Inflammatory macrophage treated with lipopolysaccharide for 4 hours (primary cell): ENCODE measurements around the gene PRKAR2A.
"Not testable (repeated sequence)": the region's sequence is repeated elsewhere in the genome, so short reads cannot be mapped to it uniquely, and the experiment has no call there.

Experiments used
- DNase-seq: peaks from one replicate; pipeline ENCODE4 v3.0.0-alpha.2; 2020

Gene PRKAR2A

GRCh38 chr3:48725185-48725855 is 122.4 kb downstream of the PRKAR2A start:
- DNase-seq, result not testable (repeated sequence)

- DNase-seq, result no peak
These were observed 123.9 kb downstream of the PRKAR2A start for GRCh38 chr3:48723725-48724124.

GRCh38 chr3:48723293-48723692 is 124.4 kb downstream of the PRKAR2A start:
- DNase-seq, result not testable (repeated sequence)

- peak; percentile 99 for DNase-seq
These were observed 130.5 kb downstream of the PRKAR2A start, which contains the start of gene IP6K2 for GRCh38 chr3:48716982-48717746. Gene IP6K2 (minus strand): TSS chr3:48717221. CDS start chr3:48695291, 21,930 bp downstream.

- no peak for DNase-seq
These were observed 131.1 kb downstream of the PRKAR2A start for GRCh38 chr3:48716508-48716981.

- no peak for DNase-seq
These were observed 132.4 kb downstream of the PRKAR2A start for GRCh38 chr3:48715174-48715800.

- DNase-seq, result no peak
These were observed 135.9 kb downstream of the PRKAR2A start for GRCh38 chr3:48711727-48712126.

- DNase-seq, result no peak
These were observed 138.6 kb downstream of the PRKAR2A start for GRCh38 chr3:48709051-48709461.

GRCh38 chr3:48708481-48708889 is 139.2 kb downstream of the PRKAR2A start:
- peak; percentile 35 for DNase-seq

GRCh38 chr3:48707157-48707556 is 140.5 kb downstream of the PRKAR2A start:
- DNase-seq, result no peak

- DNase-seq, result no peak
These were observed 145.3 kb downstream of the PRKAR2A start for GRCh38 chr3:48702320-48702920.

GRCh38 chr3:48700731-48701405 is 146.8 kb downstream of the PRKAR2A start:
- no peak for DNase-seq

GRCh38 chr3:48698891-48699290 is 148.8 kb downstream of the PRKAR2A start:
- DNase-seq, result no peak

- no peak for DNase-seq
These were observed 149.7 kb downstream of the PRKAR2A start for GRCh38 chr3:48697952-48698351.

GRCh38 chr3:48696601-48697000 is 151.1 kb downstream of the PRKAR2A start:
- no peak for DNase-seq
